Transverse colon (tissue), 4 donors: Measurements from ENCODE around the gene SYNGR1. TPM values are rescaled to one million over a fixed set of nuclear protein-coding genes. Genes with fewer than 3 reads are reported as not detected.

Experiments
- DNase-seq: peaks from one replicate; pipeline ENCODE4 v3.0.0-alpha.2; 2019
- H3K27ac ChIP-seq, 4 donors: fragments of 200-600 bp; sonication (generic); 2 replicates each; pipeline ENCODE4 v1.5.1; 2016 to 2018; ENCODE audit warnings: inconsistent platforms in 4 of 4
- H3K27me3 ChIP-seq: fragments of 200-600 bp; sonication (generic); 2 replicates; pipeline ENCODE4 v1.5.1; 2017; ENCODE audit warnings: inconsistent platforms
- H3K36me3 ChIP-seq, 4 donors: fragments of 200-600 bp; sonication (generic); 2 replicates each; pipeline ENCODE4 v1.5.1; 2017 to 2019; ENCODE audit warnings: inconsistent platforms in 4 of 4
- H3K4me1 ChIP-seq, 4 donors: fragments of 200-600 bp; sonication (generic); 2 replicates each; pipeline ENCODE4 v1.5.1; 2017 to 2020; ENCODE audit warnings: inconsistent platforms in 4 of 4
- H3K4me3 ChIP-seq, 4 donors: fragments of 200-600 bp; sonication (generic); 1 replicate in 1 of 4; 2 replicates in 3 of 4; pipeline versions ENCODE4 v1.5.1 to v1.6.1; 2017 to 2019; ENCODE audit warnings: inconsistent platforms in 4 of 4
- H3K9me3 ChIP-seq, 2 donors: fragments of 200-600 bp; sonication (generic); 2 replicates each; pipeline ENCODE4 v1.5.1; 2017 to 2019; ENCODE audit warnings: inconsistent platforms in 2 of 2
- CTCF ChIP-seq, 5 experiments: fragments of 200-600 bp in 3 of 5; fragments of 450-650 bp in 2 of 5; sonication (generic) in 3 of 5; IDR thresholded peaks; 1 replicate in 2 of 5; 2 replicates in 3 of 5; pipeline ENCODE4 v1.5.1; 2016 to 2017; ENCODE audit warnings: antibody characterized with exemption in 5 of 5, inconsistent platforms in 3 of 5, mild to moderate bottlenecking in 2 of 5, moderate library complexity in 1 of 5
- EP300 ChIP-seq: sonication (generic); formaldehyde crosslinking; IDR thresholded peaks from one replicate; pipeline ENCODE4 v1.6.1; 2017; ENCODE audit warnings: antibody characterized with exemption, low read depth
- POLR2A ChIP-seq: fragments of 450-650 bp; IDR thresholded peaks from one replicate; pipeline ENCODE4 v1.6.1; 2016; ENCODE audit warnings: antibody characterized with exemption, mild to moderate bottlenecking, moderate library complexity
- POLR2AphosphoS5 ChIP-seq, 3 donors: sonication (generic); formaldehyde crosslinking; IDR thresholded peaks; one replicate each; pipeline ENCODE4 v1.6.1; 2016; ENCODE audit warnings: antibody characterized with exemption in 3 of 3
- WGBS, 2 donors: methylation state at CpG; one replicate each; pipeline ENCODE4 v1.1.5; 2018; ENCODE audit warnings: low coverage in 1 of 2; 5-methylcytosine and 5-hydroxymethylcytosine counted together
- in situ Hi-C, 4 donors: fragments of 200-750 bp; cut with MboI; loops; one replicate each; pipeline versions ENCODE4 v1.15.0 to v1.15.1; 2017; ENCODE audit warnings: low sequenced_read_pairs in 3 of 4, low pct_ligation_motif_present in 1 of 4, low pct_unique_long_range_greater_than_20kb in 1 of 4
- intact Hi-C: fragments of 100-400 bp; cut with DNase I; formaldehyde crosslinking; loops from one replicate; pipeline ENCODE4 v1.15.1; 2023; ENCODE audit warnings: low total_unique reads
- total RNA-seq, 4 donors: library from RNA; depleted of rRNA; stranded (reverse); fragments of >200 nt; gene quantifications; one replicate each; pipeline ENCODE4 v1.1.0, GENCODE V29; 2016

The SYNGR1 gene
- total RNA-seq, 4 donors from 2014 or later: 6.7 to 10.5 (median 8.0) TPM

GRCh38 chr22:39348909-39349505 is 784 bp upstream of the SYNGR1 start:
- H3K27me3 ChIP-seq: peaks cover 37% of the 10 kb centered on the region
- peak overlapping the region; percentile 11 to 62 (median 52) for H3K27ac ChIP-seq
- no peaks in the 10 kb centered on the region for H3K36me3 ChIP-seq
- H3K9me3 ChIP-seq: no peaks in the 10 kb centered on the region
- in situ Hi-C loops: no loop called here
- intact Hi-C loops: no loop called here
- peak overlapping the region; percentile 28 to 74 (median 49) for H3K4me3 ChIP-seq
- TF ChIP-seq EP300 (no peak), POLR2AphosphoS5 (IDR thresholded peaks at IDR 0.05) (no peak), POLR2A (no peak), CTCF (IDR thresholded peaks at IDR 0.05) (no peak)
- H3K4me1 ChIP-seq: peaks cover 7 to 19% (median 9%) of the 10 kb centered on the region in 4 donors
- WGBS, 2 donors: 36% methylated on average over 11 of the region's 11 CpGs; no CpG with 5 or more reads in 1 of the 2 donors
- peak; percentile 21 for DNase-seq

GRCh38 chr22:39349506-39349966 is 255 bp upstream of the SYNGR1 start:
- peak; percentile 27 for DNase-seq
- H3K4me3 ChIP-seq: peak overlapping the region; percentile 43 to 81 (median 70)
- H3K36me3 ChIP-seq: no peaks in the 10 kb centered on the region
- intact Hi-C loops: no loop called here
- peaks cover 37% of the 10 kb centered on the region for H3K27me3 ChIP-seq
- no peak for TF ChIP-seq POLR2AphosphoS5 (IDR thresholded peaks at IDR 0.05)
- no peak for TF ChIP-seq EP300
- TF ChIP-seq CTCF (IDR thresholded peaks at IDR 0.05): no peak
- no peak for TF ChIP-seq POLR2A
- peak overlapping the region; percentile 11 to 62 (median 52) for H3K27ac ChIP-seq
- WGBS, 2 donors: 6% methylated on average over 17 of the region's 57 CpGs; no CpG with 5 or more reads in 1 of the 2 donors
- in situ Hi-C loops: no loop called here
- no peaks in the 10 kb centered on the region for H3K9me3 ChIP-seq
- peaks cover 7 to 19% (median 9%) of the 10 kb centered on the region in 4 donors for H3K4me1 ChIP-seq

GRCh38 chr22:39350757-39351688 is 1.2 kb downstream of the SYNGR1 start:
- in situ Hi-C loops (no loop called here), intact Hi-C loops (no loop called here)
- peaks cover 7 to 19% (median 9%) of the 10 kb centered on the region in 4 donors for H3K4me1 ChIP-seq
- peak overlapping the region; percentile 21 to 81 (median 70) for H3K4me3 ChIP-seq
- no peak for DNase-seq
- TF ChIP-seq POLR2AphosphoS5 (IDR thresholded peaks at IDR 0.05): no peak
- TF ChIP-seq CTCF (IDR thresholded peaks at IDR 0.05): no peak
- no peak for TF ChIP-seq POLR2A
- no peak for TF ChIP-seq EP300
- no peaks in the 10 kb centered on the region for H3K9me3 ChIP-seq
- WGBS, 2 donors: 54% methylated on average over 11 of the region's 14 CpGs; no CpG with 5 or more reads in 1 of the 2 donors
- no peaks in the 10 kb centered on the region for H3K36me3 ChIP-seq
- peaks cover 29% of the 10 kb centered on the region for H3K27me3 ChIP-seq
- H3K27ac ChIP-seq: peak overlapping the region; percentile 65 to 79 (median 72)

GRCh38 chr22:39351689-39352214 is 2.0 kb downstream of the SYNGR1 start:
- Histone ChIP-seq H3K27ac (peak overlapping the region in 1 of 4 donors; percentile 77), H3K27me3 (peaks cover 29% of the 10 kb centered on the region), H3K9me3 (no peaks in the 10 kb centered on the region), H3K36me3 (no peaks in the 10 kb centered on the region), H3K4me3 (no peak overlapping the region), H3K4me1 (peaks cover 7 to 19% (median 9%) of the 10 kb centered on the region in 4 donors)
- in situ Hi-C loops: no loop called here
- intact Hi-C loops: no loop called here
- WGBS, 2 donors: 74 to 80% methylated on average over 1 to 8 of the region's 8 CpGs
- TF ChIP-seq POLR2A (no peak), POLR2AphosphoS5 (IDR thresholded peaks at IDR 0.05) (no peak)
- no peak for DNase-seq
